Spleen (tissue), 7 donors: ENCODE measurements around the gene NBPF15.
A peak's percentile ranks its signal among the peaks of the same experiment; 100 is the strongest.

Experiments used
- CTCF ChIP-seq, 11 experiments: fragments of 200-600 bp in 7 of 11; fragments of 450-650 bp in 4 of 11; sonication (generic) in 4 of 11; IDR thresholded peaks in 8 of 11; conservative IDR thresholded peaks in 3 of 11; 1 replicate in 7 of 11; 2 replicates in 4 of 11; pipeline versions ENCODE4 v1.4.0 to v1.8.0; 2016 to 2021; ENCODE audit warnings: antibody characterized with exemption in 11 of 11, inconsistent platforms in 4 of 11, mild to moderate bottlenecking in 1 of 11
- POLR2AphosphoS5 ChIP-seq, 3 donors: sonication (generic); formaldehyde crosslinking; IDR thresholded peaks; one replicate each; pipeline ENCODE4 v1.5.1; 2017; ENCODE audit warnings: antibody characterized with exemption in 3 of 3
- donor health status: DM: no; HTN: no; CAD: no; lungs with moderate emphysema.
- donor health status: DM: no; HTN: no; CAD: no.
- donor health status: DM: no; HTN: no; CAD: no.

- TF ChIP-seq CTCF (IDR thresholded peaks at IDR 0.05 in 8 of 11, conservative IDR thresholded peaks at IDR 0.05 in 3 of 11) (peak in 2 of 11 experiments; percentile 10 to 28), POLR2AphosphoS5 (IDR thresholded peaks at IDR 0.05) (peak; percentile 52 to 72 (median 66))
Measured at GRCh38 chr1:144418891-144419694, 42.4 kb downstream of the NBPF15 start.
